ENCODE data around the gene PRPF40B.

DNA sequence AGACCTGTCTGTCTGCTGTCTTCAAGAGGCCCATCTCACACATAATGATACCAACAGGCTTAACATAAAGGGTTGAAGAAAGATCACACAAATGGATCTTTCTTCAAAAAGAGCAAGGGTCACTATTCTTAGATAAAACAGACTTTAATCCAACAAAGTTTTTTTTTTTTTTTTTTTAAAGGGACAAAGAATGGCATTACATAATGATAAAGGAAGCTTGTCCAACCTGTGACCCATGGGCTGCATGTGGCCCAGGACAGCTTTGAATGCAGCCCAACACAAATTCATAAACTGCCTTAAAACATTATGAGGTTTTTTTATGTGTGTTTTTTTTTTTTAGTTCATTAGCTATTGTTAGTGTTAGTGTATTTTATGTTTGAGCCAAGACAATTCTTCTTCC is 11.2 kb upstream of the PRPF40B start:
- TF ChIP-seq, protein P1, sequence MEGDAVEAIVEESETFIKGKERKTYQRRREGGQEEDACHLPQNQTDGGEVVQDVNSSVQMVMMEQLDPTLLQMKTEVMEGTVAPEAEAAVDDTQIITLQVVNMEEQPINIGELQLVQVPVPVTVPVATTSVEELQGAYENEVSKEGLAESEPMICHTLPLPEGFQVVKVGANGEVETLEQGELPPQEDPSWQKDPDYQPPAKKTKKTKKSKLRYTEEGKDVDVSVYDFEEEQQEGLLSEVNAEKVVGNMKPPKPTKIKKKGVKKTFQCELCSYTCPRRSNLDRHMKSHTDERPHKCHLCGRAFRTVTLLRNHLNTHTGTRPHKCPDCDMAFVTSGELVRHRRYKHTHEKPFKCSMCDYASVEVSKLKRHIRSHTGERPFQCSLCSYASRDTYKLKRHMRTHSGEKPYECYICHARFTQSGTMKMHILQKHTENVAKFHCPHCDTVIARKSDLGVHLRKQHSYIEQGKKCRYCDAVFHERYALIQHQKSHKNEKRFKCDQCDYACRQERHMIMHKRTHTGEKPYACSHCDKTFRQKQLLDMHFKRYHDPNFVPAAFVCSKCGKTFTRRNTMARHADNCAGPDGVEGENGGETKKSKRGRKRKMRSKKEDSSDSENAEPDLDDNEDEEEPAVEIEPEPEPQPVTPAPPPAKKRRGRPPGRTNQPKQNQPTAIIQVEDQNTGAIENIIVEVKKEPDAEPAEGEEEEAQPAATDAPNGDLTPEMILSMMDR (IDR thresholded peaks at IDR 0.05): no peak
- TF ChIP-seq POLR2A (IDR thresholded peaks at IDR 0.05) (no peak), POLR2AphosphoS5 (IDR thresholded peaks at IDR 0.05) (no peak), EP300 (IDR thresholded peaks at IDR 0.05) (no peak)
